GM18870 (cell line): ENCODE data around the gene ITGA11.

Experiments
- ATAC-seq: cut with Tn5 transposase; IDR thresholded peaks from one replicate; pipeline ENCODE4 v1.9.1; 2021; ENCODE audit warnings: moderate library complexity; ENCODE audit not compliant: unreplicated experiment

The ITGA11 gene

GRCh38 chr15:68413363-68414205, 18.4 kb downstream of the ITGA11 start:
- no peak for ATAC-seq

- no peak for ATAC-seq
Observed at GRCh38 chr15:68412218-68412617, 19.7 kb downstream of the ITGA11 start.

DNA sequence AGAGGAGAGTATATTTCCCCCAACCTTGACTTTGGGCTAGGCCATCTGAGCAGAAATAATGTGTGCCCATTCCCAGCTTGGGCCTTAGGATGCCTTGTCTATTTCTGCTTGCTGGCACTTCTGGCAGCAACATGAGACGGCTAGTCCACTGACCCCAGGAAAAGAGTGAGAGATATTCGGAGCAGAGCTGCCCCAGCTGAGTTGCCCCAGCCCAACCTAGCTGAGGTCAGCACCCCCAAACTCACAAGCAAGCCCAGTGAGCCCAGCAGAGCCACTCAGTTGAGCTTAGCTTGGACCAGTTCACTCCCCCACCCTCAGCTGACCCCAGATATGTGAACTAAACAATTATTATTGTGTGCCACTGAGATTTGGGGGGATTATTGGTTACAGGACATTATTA, 20.2 kb downstream of the ITGA11 start:
- no peak for ATAC-seq

DNA sequence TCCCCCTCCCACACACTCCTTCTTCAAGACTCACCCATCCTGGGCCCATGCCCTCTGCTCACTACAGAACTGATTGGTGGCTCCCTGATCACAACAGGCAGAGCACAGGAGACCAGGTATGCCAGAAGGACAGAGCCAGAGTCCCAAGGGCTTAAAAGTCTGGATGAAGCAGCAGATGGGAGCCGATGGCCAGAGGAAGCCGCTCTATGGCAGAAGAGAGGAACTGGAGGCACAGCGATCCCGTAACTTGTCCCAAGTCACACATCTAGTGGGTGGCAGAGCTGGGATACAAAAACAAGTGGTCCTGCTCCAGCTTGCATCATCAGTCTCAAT, 20.7 kb downstream of the ITGA11 start:
- ATAC-seq: no peak

- no peak for ATAC-seq
Observed at GRCh38 chr15:68410466-68411342, 21.3 kb downstream of the ITGA11 start.

DNA sequence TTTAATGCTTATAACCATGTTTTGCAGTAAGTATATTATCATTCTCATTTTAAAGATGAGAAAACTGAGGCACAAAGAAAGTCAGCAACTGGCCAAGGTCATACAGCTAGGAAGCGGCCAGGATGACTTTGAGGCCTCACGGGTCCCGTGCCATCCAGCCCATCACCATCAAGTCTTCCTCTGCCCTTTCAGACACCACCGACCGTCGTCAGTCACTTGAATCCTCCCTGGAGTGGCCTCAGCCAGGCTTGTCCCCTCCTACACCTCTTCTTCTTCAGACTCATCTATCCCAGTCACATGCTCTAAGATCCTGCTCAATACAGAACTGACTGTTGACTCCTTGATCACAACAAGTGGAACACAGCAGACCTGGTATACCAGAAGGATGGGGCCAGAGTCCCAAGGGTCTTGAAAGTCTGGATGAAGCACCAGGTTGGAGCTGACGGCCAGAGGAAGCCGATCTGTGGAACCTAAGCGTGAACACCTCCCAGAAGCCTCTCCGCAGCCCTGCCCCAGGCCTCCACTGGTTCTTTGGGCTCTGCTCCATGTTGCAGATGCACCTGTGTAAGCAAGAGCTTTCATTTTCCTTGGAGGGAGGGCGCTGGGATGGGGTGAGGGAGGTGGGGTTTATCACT, 22.1 kb downstream of the ITGA11 start:
- no peak for ATAC-seq

DNA sequence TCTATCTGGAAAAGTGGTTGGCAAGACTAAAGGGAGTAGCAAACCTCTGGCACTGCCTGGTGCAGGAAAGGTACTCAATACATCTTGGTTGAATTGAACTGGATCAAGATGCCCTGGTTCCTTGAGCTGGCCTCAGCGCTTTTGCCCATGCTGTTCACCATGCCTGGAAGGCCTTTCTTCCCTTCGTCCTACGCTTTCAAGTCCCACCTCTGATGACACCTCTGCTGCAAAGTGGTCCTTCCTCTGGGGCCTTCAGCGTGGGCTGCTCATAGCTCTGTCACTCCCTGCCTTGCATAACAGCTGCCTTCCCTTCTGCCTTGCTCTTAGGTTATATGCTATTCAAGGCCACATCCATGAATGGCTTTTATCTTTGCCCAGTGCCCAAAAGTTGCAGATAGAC, 23.0 kb downstream of the ITGA11 start:
- ATAC-seq: no peak

DNA sequence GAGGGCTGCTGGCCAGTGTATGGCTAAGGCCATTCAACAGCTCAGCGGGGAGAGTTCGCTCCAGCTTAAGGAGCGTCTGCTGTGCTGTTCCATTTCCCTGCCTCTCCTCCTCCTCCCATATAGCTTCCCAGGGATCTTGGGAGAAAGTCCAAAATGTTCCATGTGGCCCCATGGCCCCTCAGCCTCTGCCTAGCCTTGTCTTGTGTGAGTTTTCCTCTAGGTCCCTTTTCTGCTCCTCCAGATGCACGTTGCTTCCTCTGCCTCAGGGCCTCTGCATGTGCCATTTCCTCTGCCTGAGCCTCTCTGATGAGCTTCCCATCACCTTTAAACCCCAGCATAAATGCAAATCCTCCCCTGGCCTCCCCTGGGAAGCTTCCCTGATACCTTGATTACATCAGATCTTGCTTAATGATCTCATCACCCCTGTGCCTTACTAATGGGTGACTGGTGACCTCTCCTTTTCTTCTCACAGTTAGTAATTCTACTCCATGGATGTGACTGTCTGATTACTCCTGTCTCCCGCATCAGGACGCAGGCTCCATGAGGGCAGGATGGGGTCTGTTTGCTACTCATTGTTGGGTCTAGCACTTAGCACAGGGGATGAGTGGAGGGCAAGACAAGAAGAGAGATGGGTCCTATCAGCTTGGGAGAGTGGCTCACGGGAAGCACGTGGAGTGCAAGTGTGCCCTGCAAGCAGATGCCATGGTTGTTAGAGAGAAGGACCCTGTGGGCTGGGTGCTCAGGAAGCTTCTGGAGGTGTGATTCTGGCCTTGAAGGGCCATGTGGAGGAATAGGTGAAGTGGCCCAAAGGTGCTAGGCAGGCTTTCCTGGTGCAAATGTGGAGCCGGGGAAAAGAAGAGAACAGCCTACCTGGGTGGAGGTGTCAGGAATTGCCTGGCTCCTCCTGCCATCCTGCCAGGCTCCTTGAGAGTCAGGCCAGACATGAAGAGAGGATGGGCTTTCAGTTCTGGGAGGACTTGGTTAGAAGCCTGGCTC, 23.8 kb downstream of the ITGA11 start:
- no peak for ATAC-seq

GRCh38 chr15:68407141-68407885, 24.6 kb downstream of the ITGA11 start:
- no peak for ATAC-seq

DNA sequence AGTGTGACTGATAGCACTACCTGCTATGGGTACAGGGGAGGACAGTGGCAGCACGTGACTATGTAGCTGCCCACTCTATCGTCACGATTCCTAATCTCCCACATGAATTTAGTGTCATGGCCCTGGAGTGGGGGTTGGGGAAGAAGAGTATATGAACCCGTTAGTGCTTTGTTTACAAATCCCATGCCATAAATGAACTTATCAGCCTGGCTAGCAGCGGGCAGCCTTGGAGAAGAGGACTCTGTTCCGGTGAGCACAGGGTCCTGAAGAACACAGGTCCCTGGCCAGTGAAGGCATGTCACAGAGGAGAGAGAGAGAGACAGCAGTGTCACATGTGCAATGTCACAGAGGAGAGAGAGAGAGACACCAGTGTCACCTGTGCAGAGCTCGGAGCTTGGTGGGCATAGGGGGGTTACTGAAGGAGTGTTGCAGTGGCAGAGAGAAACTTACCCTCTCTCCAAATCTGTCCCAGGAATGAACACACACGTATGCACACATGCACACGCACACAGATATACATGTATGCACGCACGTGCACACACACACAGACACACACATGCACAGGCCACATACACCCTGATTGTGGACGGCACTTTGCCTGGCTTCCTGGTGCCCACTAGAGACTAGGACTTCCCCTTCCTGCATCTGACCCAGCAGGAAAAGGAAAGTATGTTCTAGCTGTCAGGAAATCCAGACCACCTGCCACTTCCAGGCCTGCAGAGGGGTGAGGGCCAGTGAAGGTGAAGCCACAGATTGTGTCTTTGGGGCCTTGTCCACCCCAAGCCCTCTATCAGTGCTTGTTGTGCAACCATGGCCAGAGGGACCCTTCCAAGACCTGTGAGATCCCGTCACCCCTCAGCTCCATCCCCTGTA, 26.3 kb downstream of the ITGA11 start:
- no peak for ATAC-seq

- ATAC-seq: no peak
Observed at GRCh38 chr15:68404056-68404798, 27.7 kb downstream of the ITGA11 start.

DNA sequence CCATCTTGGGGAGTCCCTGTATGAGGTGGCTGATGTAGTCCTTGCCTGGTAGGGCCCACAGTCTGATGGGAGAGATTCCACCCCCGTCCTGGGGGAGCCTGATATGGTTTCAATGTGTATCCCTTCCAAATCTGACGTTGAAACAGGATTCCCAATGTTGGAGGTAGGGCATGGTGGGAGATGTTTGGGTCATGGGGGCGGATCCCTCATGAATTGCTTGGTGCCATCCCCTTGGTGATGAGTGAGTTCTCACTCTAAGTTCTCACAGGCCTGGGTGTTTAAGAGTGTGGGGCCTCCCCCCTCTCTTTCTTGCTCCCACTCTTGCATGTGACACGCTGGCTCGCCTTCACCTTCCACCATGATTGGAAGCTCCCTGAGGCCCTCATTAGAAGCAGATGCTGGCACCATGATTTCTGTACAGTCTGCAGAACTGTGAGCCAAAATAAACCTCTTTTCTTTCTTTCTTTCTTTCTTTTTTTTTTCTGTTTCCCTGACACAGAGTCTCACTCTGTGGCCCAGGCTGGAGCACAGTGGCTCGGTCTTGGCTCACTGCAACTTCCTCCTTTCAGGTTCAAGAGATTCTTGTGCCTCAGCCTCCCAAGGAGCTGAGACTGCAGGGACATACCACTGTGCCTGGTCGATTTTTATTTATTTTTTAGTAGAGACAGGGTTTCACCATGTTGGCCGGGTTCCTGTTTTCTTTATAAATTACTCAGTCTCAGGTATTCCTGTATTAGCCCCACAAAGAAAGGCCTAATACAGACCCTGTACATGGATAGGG, 28.6 kb downstream of the ITGA11 start:
- no peak for ATAC-seq

GRCh38 chr15:68402432-68403160, 29.4 kb downstream of the ITGA11 start:
- no peak for ATAC-seq

GRCh38 chr15:68401496-68402431, 30.2 kb downstream of the ITGA11 start:
- ATAC-seq: no peak

GRCh38 chr15:68400066-68400456, 31.9 kb downstream of the ITGA11 start:
- ATAC-seq: no peak
